HuH-7 (cell line): ENCODE data around the gene MYLK.

Experiments used
- DNase-seq: peaks from one replicate; pipeline ENCODE4 v3.0.0; 2011; ENCODE audit warnings: low spot score

Gene MYLK

GRCh38 chr3:123587401-123587800 is 296.7 kb downstream of the MYLK start:
- DNase-seq: no peak

- DNase-seq: no peak
These were observed 297.2 kb downstream of the MYLK start for GRCh38 chr3:123586968-123587367.

- peak; percentile 38 for DNase-seq
These were observed 298.0 kb downstream of the MYLK start for GRCh38 chr3:123586131-123586530.

- DNase-seq: peak; percentile 76
These were observed 298.9 kb downstream of the MYLK start, which contains the start of gene HACD2 for GRCh38 chr3:123584988-123585937. HACD2 (minus strand) TSS chr3:123585053; CDS start chr3:123585027, 26 bp downstream.

- DNase-seq: peak; percentile 45
These were observed 299.7 kb downstream of the MYLK start for GRCh38 chr3:123584284-123584987.

GRCh38 chr3:123583561-123583960 is 300.6 kb downstream of the MYLK start:
- no peak for DNase-seq

- DNase-seq: no peak
These were observed 301.8 kb downstream of the MYLK start for GRCh38 chr3:123582315-123582714.

GRCh38 chr3:123576122-123576521 is 308.0 kb downstream of the MYLK start:
- no peak for DNase-seq

- no peak for DNase-seq
These were observed 312.2 kb downstream of the MYLK start for GRCh38 chr3:123571973-123572365.

- DNase-seq: no peak
These were observed 312.7 kb downstream of the MYLK start for GRCh38 chr3:123571264-123571972.

GRCh38 chr3:123568875-123569274 is 315.3 kb downstream of the MYLK start:
- no peak for DNase-seq

GRCh38 chr3:123568034-123568433 is 316.1 kb downstream of the MYLK start:
- DNase-seq: no peak

GRCh38 chr3:123564056-123564455 is 320.1 kb downstream of the MYLK start:
- DNase-seq: no peak

- DNase-seq: no peak
These were observed 321.6 kb downstream of the MYLK start for GRCh38 chr3:123562547-123562946.

- DNase-seq: no peak
These were observed 322.9 kb downstream of the MYLK start for GRCh38 chr3:123561188-123561587.
